ENCODE results near the gene FAT3. TPM values are rescaled to one million over a fixed set of nuclear protein-coding genes. Genes with fewer than 3 reads are reported as not detected.

FAT3 gene
- total RNA-seq, 1 experiment from 2014 or later, result not detected

DNA sequence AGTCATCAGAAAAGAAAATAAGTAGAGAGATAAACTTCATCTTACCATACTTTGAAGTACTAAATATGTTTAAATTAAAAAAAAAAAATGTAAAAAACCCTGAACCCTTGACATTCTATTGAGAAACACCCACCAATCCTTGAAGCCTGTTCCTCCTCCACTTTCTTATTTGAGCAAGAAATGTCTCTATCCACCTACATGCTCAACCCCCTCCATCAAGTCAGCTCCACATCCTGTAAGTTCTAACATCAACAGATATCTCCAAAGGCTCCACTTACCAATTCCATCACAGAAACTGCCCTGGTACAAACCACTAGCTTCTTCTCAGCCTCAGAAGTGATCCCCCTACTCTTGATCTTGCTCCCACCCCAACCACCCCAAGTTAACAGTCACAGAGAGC, 32.5 kb upstream of the FAT3 start:
- CTCF ChIA-PET, result no interaction called here

DNA sequence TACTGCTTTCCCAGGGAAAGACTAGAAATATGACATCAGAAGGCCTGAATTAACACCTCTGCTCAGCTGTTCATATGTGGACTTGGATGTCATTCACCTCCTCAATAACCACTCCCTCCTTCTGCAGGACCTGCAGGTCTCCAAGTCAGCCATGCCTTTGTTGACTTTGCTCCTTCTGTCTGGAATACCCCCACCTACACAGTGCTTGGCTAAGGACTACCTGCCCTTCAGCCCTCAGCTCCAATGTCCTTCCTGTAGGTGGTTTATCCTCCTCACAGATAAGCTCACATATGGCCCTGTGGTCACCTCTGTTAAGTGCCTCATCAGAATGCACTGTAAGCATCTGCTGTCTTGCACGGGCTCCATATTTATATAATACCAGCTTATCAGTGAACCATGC, 26.4 kb upstream of the FAT3 start:
- Histone ChIP-seq H3K79me2 (ENCODE audit: low read length) (no peaks in the 10 kb centered on the region), H3K9me3 (ENCODE audit: low read length) (no peaks in the 10 kb centered on the region; the same call in 1 of the 2 replicates), H3K4me1 (ENCODE audit: insufficient read depth, low read length) (no peaks in the 10 kb centered on the region), H3F3A (ENCODE audit: low read length, unreplicated experiment) (no peaks in the 10 kb centered on the region), H4K20me1 (ENCODE audit: low read length) (no peaks in the 10 kb centered on the region), H3K36me3 (ENCODE audit: low read depth, low read length) (no peaks in the 10 kb centered on the region), H2AFZ (ENCODE audit: low read length) (no peak overlapping the region), H3K4me2 (ENCODE audit: low read length) (no peak overlapping the region), H3K27me3 (ENCODE audit: low read length) (no peaks in the 10 kb centered on the region), H3K27ac (ENCODE audit: low read length) (no peak overlapping the region), H3K9ac (ENCODE audit: low read length) (no peak overlapping the region), H3K4me3 (ENCODE audit: low read length) (no peak overlapping the region), H3K9me2 (replicated peaks; ENCODE audit: low read length) (no peaks in the 10 kb centered on the region)
- ChIA-PET CTCF (no interaction called here), POLR2A (ENCODE audit: unreplicated experiment) (no interaction called here)
- intact Hi-C loops (cut with micrococcal nuclease), result no loop called here
- no peak for ATAC-seq
- TF ChIP-seq, protein P1, sequence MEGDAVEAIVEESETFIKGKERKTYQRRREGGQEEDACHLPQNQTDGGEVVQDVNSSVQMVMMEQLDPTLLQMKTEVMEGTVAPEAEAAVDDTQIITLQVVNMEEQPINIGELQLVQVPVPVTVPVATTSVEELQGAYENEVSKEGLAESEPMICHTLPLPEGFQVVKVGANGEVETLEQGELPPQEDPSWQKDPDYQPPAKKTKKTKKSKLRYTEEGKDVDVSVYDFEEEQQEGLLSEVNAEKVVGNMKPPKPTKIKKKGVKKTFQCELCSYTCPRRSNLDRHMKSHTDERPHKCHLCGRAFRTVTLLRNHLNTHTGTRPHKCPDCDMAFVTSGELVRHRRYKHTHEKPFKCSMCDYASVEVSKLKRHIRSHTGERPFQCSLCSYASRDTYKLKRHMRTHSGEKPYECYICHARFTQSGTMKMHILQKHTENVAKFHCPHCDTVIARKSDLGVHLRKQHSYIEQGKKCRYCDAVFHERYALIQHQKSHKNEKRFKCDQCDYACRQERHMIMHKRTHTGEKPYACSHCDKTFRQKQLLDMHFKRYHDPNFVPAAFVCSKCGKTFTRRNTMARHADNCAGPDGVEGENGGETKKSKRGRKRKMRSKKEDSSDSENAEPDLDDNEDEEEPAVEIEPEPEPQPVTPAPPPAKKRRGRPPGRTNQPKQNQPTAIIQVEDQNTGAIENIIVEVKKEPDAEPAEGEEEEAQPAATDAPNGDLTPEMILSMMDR (conservative IDR thresholded peaks at IDR 0.05; ENCODE audit: low read depth, low read length), result no peak
- TF ChIP-seq EZH2 (IDR thresholded peaks at IDR 0.05; ENCODE audit: low read length, unreplicated experiment) (no peak), EZH2phosphoT487 (IDR thresholded peaks at IDR 0.05; ENCODE audit: borderline replicate concordance, low read length) (no peak)
- no peak for DNase-seq
- BruUV-seq (replicated peaks), result no TSS peak

More for the DNA sequence above, 32.5 kb upstream of the FAT3 start:
- TF ChIP-seq EZH2 (IDR thresholded peaks at IDR 0.05; ENCODE audit: low read length, unreplicated experiment), result no peak
- TF ChIP-seq, protein P1 (conservative IDR thresholded peaks at IDR 0.05; ENCODE audit: low read depth, low read length), result no peak
- TF ChIP-seq EZH2phosphoT487 (IDR thresholded peaks at IDR 0.05; ENCODE audit: borderline replicate concordance, low read length), result no peak
- Histone ChIP-seq H3K4me2 (ENCODE audit: low read length) (no peak overlapping the region), H2AFZ (ENCODE audit: low read length) (no peak overlapping the region), H3K79me2 (ENCODE audit: low read length) (no peaks in the 10 kb centered on the region), H3K36me3 (ENCODE audit: low read depth, low read length) (no peaks in the 10 kb centered on the region), H3K9me2 (replicated peaks; ENCODE audit: low read length) (no peaks in the 10 kb centered on the region), H3K4me3 (ENCODE audit: low read length) (no peak overlapping the region), H3K9ac (ENCODE audit: low read length) (no peak overlapping the region), H3K4me1 (ENCODE audit: insufficient read depth, low read length) (no peaks in the 10 kb centered on the region), H3K9me3 (ENCODE audit: low read length) (no peaks in the 10 kb centered on the region), H4K20me1 (ENCODE audit: low read length) (no peaks in the 10 kb centered on the region), H3F3A (ENCODE audit: low read length, unreplicated experiment) (no peaks in the 10 kb centered on the region), H3K27me3 (ENCODE audit: low read length) (no peaks in the 10 kb centered on the region), H3K27ac (ENCODE audit: low read length) (no peak overlapping the region)
- POLR2A ChIA-PET (ENCODE audit: unreplicated experiment), result no interaction called here
- DNase-seq (no peak), ATAC-seq (no peak)
- no TSS peak for BruUV-seq (replicated peaks)
- intact Hi-C loops (cut with micrococcal nuclease), result no loop called here

DNA sequence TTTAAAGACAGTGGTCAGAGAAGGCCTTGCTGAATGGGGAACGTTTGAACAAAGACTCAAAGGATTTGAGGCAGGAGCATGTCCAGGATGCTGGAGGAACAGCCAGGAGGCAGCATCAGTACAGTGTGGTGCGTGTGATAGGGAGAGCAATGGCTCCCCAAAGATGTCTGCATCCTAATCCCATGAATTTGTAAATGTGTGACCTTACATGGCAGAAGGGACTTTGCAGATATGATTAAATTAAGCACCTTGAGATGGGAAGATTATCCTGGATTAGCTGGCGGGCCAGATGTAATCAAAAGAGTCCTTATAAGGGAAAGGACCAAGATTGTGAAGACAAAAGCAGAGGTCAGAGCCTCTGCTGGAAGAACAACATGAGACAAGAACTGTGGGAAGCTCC, 24.6 kb upstream of the FAT3 start:
- no TSS peak for BruUV-seq (replicated peaks)
- no peak overlapping the region for H3K9ac ChIP-seq (ENCODE audit: low read length)
- CTCF ChIA-PET, result no interaction called here
- H3K27me3 ChIP-seq (ENCODE audit: low read length), result no peaks in the 10 kb centered on the region
- peaks cover 3% of the 10 kb centered on the region; the same call in 1 of the 2 replicates for H3K9me3 ChIP-seq (ENCODE audit: low read length)
- no peaks in the 10 kb centered on the region for H4K20me1 ChIP-seq (ENCODE audit: low read length)
- no peaks in the 10 kb centered on the region for H3K4me1 ChIP-seq (ENCODE audit: insufficient read depth, low read length)
- H3K9me2 ChIP-seq (replicated peaks; ENCODE audit: low read length), result no peaks in the 10 kb centered on the region
- no peak overlapping the region for H2AFZ ChIP-seq (ENCODE audit: low read length)
- ATAC-seq (no peak), DNase-seq (no peak)
- POLR2A ChIA-PET (ENCODE audit: unreplicated experiment), result no interaction called here
- no peak overlapping the region for H3K4me2 ChIP-seq (ENCODE audit: low read length)
- TF ChIP-seq EZH2 (IDR thresholded peaks at IDR 0.05; ENCODE audit: low read length, unreplicated experiment), result no peak
- TF ChIP-seq EZH2phosphoT487 (IDR thresholded peaks at IDR 0.05; ENCODE audit: borderline replicate concordance, low read length), result no peak
- intact Hi-C loops (cut with micrococcal nuclease), result no loop called here
- no peak overlapping the region for H3K4me3 ChIP-seq (ENCODE audit: low read length)
- H3K36me3 ChIP-seq (ENCODE audit: low read depth, low read length), result no peaks in the 10 kb centered on the region
- H3K27ac ChIP-seq (ENCODE audit: low read length), result no peak overlapping the region
- no peaks in the 10 kb centered on the region for H3K79me2 ChIP-seq (ENCODE audit: low read length)
- H3F3A ChIP-seq (ENCODE audit: low read length, unreplicated experiment), result no peaks in the 10 kb centered on the region
